ENCODE data around the gene ABCC10.
"Not testable (repeated sequence)": the region's sequence is repeated elsewhere in the genome, so short reads cannot be mapped to it uniquely, and the experiment has no call there.

The ABCC10 gene

GRCh38 chr6:43408259-43408658, 19.1 kb upstream of the ABCC10 start:
- no peak for DNase-seq

GRCh38 chr6:43410776-43411175, 16.6 kb upstream of the ABCC10 start:
- not testable (repeated sequence) for DNase-seq

DNA sequence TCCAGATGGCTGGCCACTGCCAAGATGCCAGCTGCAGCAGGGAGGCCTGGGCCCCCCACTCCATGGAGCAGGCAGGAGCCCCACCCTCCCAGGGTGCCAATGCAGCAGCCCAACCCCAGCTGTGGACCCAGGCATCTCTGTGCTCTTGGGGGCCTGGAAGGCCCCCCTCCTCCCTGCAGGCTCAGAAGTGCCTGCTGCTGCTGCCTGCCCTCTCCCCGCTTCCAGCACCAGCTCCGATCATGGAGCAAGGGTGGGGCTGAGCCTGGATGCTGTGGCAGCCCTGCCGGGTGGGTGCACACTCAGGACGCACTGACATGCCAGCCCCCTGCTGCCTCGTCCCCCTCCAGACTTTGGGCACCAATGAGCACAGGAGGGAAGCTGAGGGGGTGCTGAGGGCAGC, 14.8 kb upstream of the ABCC10 start:
- no peak for DNase-seq

DNA sequence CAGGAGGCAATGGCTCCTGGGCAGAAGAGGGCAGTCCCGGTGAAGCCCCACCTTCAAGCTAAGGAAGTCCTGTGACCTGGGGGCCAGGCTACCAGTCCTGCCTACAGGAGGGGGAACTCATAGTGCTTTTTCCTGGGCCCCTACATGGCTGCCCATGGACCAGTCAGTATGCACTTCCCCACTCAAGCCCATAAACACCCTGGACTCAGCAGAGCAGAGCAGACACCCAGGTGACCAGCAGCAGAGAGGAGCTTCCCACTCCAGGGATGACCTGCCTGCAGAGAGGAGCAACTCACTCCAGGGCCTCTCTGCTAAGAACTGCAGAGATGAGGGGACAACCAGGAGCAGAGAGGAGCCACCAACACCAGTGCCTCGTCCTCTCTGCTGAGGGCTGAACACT, 14.3 kb upstream of the ABCC10 start:
- no peak for DNase-seq

GRCh38 chr6:43415275-43415674, 12.1 kb upstream of the ABCC10 start:
- DNase-seq: not testable (repeated sequence)

GRCh38 chr6:43416935-43417334, 10.4 kb upstream of the ABCC10 start:
- DNase-seq: no peak

DNA sequence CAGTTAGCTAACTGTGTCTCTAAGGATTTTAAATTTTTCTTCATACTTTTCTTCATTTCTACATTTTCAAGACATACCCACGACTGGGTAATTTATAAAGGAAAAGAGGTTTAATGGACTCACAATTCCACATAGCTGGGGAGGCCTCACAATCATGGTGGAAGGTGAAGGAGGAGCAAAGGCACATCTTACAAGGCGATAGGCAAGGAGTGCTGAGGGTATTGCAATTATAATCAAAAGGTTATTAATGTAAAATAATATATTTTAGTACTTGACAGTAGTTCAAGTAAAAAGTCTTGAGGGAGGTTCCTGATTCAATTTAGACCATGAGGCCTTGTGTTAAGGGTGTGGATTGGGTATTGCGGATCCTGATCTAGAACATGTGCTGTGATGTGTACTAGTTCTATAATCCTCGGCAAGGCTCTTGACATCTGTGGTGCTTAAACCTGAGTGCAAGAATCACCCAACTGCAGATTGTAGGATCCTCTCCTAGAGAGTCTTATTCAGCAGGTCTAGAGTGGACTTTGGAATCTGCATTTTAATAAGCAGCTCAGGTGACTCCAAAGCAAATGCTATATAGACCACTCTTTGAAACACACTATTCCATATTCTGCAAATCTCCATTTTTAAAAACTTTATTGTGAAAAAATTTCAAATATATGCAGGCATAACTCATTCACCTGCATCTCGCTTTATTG, 7.2 kb upstream of the ABCC10 start:
- DNase-seq: no peak

- DNase-seq: no peak
These were observed 5.5 kb upstream of the ABCC10 start for GRCh38 chr6:43421831-43422230.

DNA sequence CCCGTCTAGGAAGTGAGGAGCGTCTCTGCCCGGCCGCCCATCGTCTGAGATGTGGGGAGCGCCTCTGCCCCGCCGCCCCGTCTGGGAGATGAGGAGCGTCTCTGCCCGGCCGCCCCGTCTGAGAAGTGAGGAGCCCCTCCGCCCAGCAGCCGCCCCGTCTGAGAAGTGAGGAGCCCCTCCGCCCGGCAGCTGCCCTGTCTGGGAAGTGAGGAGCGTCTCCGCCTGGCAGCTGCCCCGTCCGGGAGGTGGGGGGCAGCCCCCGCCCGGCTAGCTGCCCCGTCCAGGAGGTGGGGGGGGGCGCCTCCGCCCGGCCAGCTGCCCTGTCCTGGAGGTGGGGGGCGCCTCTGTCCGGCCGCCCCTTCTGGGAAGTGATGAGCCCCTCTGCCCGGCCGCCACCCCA, 2.3 kb upstream of the ABCC10 start:
- DNase-seq: not testable (repeated sequence)

- no peak for DNase-seq
These were observed 374 bp upstream of the ABCC10 start for GRCh38 chr6:43426928-43427405.

GRCh38 chr6:43428112-43428570, 800 bp downstream of the ABCC10 start:
- no peak for DNase-seq

GRCh38 chr6:43428874-43429273, 1.5 kb downstream of the ABCC10 start:
- DNase-seq: no peak

DNA sequence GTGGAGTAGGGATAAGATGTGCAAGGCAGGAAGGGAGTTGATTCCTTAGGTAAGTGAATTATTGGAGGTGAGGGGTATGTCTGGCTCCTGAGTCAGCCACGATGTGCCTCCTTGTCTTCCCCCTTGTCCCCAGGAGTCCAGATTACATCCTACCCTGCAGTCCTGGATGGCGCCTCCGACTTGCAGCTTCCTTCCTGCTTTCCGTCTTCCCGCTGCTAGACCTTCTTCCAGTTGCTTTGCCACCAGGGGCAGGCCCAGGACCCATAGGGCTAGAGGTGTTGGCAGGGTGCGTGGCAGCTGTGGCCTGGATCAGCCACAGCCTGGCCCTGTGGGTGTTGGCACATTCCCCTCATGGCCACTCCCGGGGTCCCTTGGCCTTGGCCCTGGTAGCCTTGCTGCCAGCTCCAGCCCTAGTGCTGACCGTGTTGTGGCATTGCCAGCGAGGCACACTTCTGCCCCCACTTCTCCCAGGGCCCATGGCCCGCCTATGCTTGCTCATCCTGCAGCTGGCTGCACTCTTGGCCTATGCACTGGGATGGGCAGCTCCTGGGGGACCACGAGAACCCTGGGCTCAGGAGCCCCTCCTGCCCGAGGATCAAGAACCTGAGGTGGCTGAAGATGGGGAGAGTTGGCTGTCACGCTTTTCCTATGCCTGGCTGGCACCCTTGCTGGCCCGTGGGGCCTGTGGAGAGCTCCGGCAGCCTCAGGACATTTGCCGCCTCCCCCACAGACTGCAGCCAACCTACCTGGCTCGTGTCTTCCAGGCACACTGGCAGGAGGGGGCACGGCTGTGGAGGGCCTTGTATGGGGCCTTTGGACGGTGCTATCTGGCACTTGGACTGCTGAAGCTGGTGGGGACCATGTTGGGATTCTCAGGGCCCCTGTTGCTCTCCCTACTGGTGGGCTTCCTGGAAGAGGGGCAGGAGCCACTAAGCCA, 4.9 kb downstream of the ABCC10 start:
- DNase-seq: no peak

DNA sequence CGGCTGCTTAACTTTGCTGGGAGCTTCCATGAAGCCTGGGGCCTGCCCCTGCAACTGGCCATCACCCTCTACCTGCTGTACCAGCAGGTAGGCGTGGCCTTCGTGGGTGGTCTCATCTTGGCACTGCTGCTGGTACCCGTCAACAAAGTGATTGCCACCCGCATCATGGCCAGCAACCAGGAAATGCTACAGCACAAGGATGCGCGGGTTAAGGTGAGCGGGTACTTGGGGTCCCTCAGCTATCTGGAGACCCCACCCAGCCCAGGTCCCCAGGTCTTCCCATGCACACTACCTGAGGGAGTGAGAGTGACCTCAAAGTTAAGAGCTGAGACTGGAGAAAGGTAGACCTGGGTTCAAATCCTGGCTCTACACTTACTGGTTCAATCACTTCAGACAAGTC, 5.8 kb downstream of the ABCC10 start:
- no peak for DNase-seq

DNA sequence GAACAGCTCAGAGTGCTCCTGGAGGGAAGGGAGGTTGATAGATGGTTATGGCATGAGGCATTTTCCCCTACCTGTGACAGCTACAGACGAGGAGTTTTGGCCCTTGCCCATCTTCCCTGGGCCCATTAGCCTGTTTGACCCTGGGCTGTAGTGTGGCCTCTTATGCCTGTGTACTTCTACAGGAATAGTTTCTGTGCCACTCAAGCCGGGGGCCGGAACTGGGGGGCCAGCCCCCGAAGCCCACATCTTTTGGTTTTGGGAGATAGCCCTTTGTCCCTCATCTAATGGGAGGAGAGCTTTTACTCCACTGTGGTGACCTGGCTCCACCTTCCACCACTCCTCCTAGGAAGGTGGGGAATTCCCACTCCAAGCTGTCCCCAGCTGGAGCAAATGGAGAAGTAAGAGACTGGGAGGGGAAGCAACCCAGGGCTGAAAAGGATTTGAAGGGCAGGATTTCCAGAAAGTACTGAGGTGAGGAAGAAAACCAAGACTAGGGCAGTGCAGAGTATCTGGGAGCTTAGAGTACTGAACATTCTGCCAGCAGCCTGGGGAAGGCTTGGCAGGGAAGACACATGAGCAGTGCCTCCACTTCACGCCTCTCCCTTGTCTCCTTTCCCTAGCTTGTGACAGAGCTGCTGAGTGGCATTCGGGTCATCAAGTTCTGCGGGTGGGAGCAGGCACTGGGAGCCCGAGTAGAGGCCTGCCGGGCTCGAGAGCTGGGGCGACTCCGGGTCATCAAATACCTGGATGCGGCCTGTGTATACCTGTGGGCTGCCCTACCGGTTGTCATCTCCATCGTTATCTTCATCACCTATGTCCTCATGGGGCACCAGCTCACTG, 6.9 kb downstream of the ABCC10 start:
- DNase-seq: no peak

GRCh38 chr6:43434943-43435342, 7.6 kb downstream of the ABCC10 start:
- no peak for DNase-seq

GRCh38 chr6:43435682-43436437, 8.5 kb downstream of the ABCC10 start:
- DNase-seq: no peak

DNA sequence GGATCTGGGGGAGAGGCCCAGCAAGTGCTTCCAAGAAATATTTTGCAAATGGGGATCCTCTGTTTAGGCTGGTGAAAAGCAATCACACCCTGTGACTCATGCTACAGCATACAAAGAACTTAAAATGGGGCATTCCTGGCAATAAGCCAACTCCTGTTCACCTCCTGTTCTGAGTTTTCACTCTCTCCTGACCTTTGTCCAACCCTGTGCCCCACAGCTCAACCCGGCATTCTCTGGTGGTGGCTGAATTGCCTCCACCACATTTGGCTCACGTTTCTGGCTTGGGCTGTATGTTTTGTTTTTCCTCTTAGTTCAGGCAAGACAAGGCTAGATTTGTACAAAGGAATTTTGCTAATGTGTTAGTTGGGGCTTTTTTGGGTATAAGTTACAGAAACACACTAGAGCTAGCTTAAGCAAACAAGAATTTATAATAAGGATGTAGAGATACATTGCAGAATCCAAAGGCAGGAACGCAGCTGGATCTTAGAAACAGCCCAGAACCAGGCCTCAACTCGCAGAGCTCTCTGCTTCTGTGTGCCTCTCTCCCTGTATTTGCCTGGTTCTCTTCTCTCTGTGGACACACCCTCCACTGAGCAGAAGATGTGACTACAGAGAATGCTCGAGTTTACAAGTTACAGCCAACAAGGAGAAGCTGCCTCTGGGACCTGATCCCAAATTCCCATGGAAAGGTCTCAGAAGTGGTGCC, 9.4 kb downstream of the ABCC10 start:
- no peak for DNase-seq

DNA sequence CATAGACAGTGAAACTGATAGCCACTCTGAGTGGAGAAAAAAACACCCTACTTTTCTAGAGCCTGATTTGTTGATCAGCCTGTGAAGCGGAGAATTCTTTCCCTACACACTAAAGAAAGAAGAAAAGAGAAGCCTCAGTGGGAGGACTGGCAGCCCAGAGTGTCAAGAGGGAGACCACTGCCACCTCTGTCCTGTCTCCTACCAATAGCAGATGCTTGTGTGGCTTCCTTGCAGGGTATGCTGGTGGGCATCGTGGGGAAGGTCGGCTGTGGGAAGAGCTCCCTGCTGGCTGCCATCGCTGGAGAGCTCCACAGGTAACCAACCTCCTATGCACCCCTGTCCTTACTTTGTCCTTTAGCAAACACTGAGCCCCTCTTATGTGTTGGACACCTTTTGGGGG, 10.4 kb downstream of the ABCC10 start:
- DNase-seq: no peak

GRCh38 chr6:43442935-43443334, 15.6 kb downstream of the ABCC10 start:
- DNase-seq: no peak

GRCh38 chr6:43444036-43444435, 16.7 kb downstream of the ABCC10 start:
- no peak for DNase-seq

Data from T-helper 9 cell (primary cell).